Fibroblast of lung (primary cell): Measurements from ENCODE around the gene UNKL. TPM values are rescaled to one million over a fixed set of nuclear protein-coding genes. Genes with fewer than 3 reads are reported as not detected.

Experiments used
- DNase-seq, 2 donors: peaks; one replicate each; pipeline versions ENCODE4 v3.0.0 to v3.0.0-alpha.2; 2010; ENCODE audit warnings: low read depth in 2 of 2
- H2AFZ ChIP-seq: 2 replicates; pipeline ENCODE4 v1.5.1; 2012; ENCODE audit warnings: low read length, control low read depth, inconsistent platforms
- H3K27ac ChIP-seq: 2 replicates; pipeline ENCODE4 v1.5.1; 2011; ENCODE audit warnings: low read length, control low read depth; ENCODE audit not compliant: insufficient read depth
- H3K27me3 ChIP-seq: 2 replicates; pipeline ENCODE4 v1.5.1; 2011; ENCODE audit warnings: mild to moderate bottlenecking, low read length; ENCODE audit not compliant: control insufficient read depth, insufficient read depth
- H3K36me3 ChIP-seq: 2 replicates; pipeline ENCODE4 v1.5.1; 2011; ENCODE audit warnings: low read length; ENCODE audit not compliant: control insufficient read depth, insufficient read depth
- H3K4me1 ChIP-seq: 2 replicates; pipeline ENCODE4 v1.5.1; 2011; ENCODE audit warnings: low read length; ENCODE audit not compliant: control insufficient read depth, insufficient read depth; ENCODE audit errors: extremely low read depth
- H3K4me2 ChIP-seq: 2 replicates; pipeline ENCODE4 v1.5.1; 2011; ENCODE audit warnings: low read length, control low read depth; ENCODE audit not compliant: insufficient read depth; ENCODE audit errors: extremely low read depth
- H3K4me3 ChIP-seq, 4 experiments: fragments of 200-600 bp in 1 of 4; sonication (generic) in 1 of 4; replicated peaks in 1 of 4; 2 replicates each; pipeline ENCODE4 v1.5.1; 2011 to 2016; ENCODE audit warnings: low read length in 4 of 4, low read depth in 3 of 4, mild to moderate bottlenecking in 3 of 4, control low read depth in 2 of 4, inconsistent platforms in 1 of 4, mixed read lengths in 1 of 4; ENCODE audit not compliant: insufficient read depth in 1 of 4; ENCODE audit errors: control extremely low read depth in 1 of 4
- H3K79me2 ChIP-seq: 2 replicates; pipeline ENCODE4 v1.5.1; 2012; ENCODE audit warnings: mild to moderate bottlenecking, low read length, inconsistent platforms; ENCODE audit not compliant: control insufficient read depth, insufficient read depth
- H3K9ac ChIP-seq: 2 replicates; pipeline ENCODE4 v1.5.1; 2011; ENCODE audit warnings: mild to moderate bottlenecking, low read length, control low read depth; ENCODE audit not compliant: insufficient read depth
- H3K9me3 ChIP-seq: 2 replicates; pipeline ENCODE4 v1.5.1; 2012; ENCODE audit warnings: low read depth, low read length; ENCODE audit not compliant: control insufficient read depth, insufficient read depth
- H4K20me1 ChIP-seq: 2 replicates; pipeline ENCODE4 v1.5.1; 2011; ENCODE audit warnings: low read length; ENCODE audit not compliant: control insufficient read depth, insufficient read depth; ENCODE audit errors: extremely low read depth
- EZH2 ChIP-seq: IDR thresholded peaks from 2 replicates; pipeline ENCODE4 v1.5.1; 2012; ENCODE audit warnings: low read length, control low read depth, mild to moderate bottlenecking; ENCODE audit errors: missing control alignments
- polyA plus RNA-seq, 2 donors: library from polyadenylated mRNA; depleted of rRNA in 1 of 2; stranded (reverse) in 1 of 2; unstranded in 1 of 2; fragments of >200 nt; gene quantifications; 2 replicates each; pipeline ENCODE4 v1.2.1, GENCODE V29; 2011 to 2012; ENCODE audit warnings: missing spikeins in 1 of 2
- total RNA-seq: library from RNA; depleted of rRNA; stranded (reverse); fragments of >200 nt; gene quantifications from 2 replicates; pipeline ENCODE4 v1.2.1, GENCODE V29; 2014
- TF ChIP-seq, protein P1 (sequence below), 2 donors: IDR thresholded peaks in 1 of 2; conservative IDR thresholded peaks in 1 of 2; 1 replicate in 1 of 2; 2 replicates in 1 of 2; pipeline ENCODE4 v1.5.1; 2011 to 2012; ENCODE audit warnings: low read length in 2 of 2, control low read depth in 1 of 2, inconsistent platforms in 1 of 2, low read depth in 1 of 2, mild to moderate bottlenecking in 1 of 2

Gene UNKL
- total and polyA plus RNA-seq, 2 donors (not counting 1 experiment from before 2014, with no cell fraction given) = 4.3 to 6.3 TPM

- H3K9ac ChIP-seq = no peak overlapping the region
- no peaks in the 10 kb centered on the region for H3K9me3 ChIP-seq
- TF ChIP-seq EZH2 = no peak
- no peaks in the 10 kb centered on the region for H3K4me1 ChIP-seq
- H3K4me3 ChIP-seq = no peak overlapping the region
- no peak overlapping the region for H3K27ac ChIP-seq
- no peak overlapping the region for H2AFZ ChIP-seq
- H3K4me2 ChIP-seq = no peak overlapping the region
- H3K36me3 ChIP-seq = peaks cover 21% of the 10 kb centered on the region
- no peaks in the 10 kb centered on the region for H4K20me1 ChIP-seq
- no peaks in the 10 kb centered on the region for H3K27me3 ChIP-seq
- DNase-seq = no peak
- no peaks in the 10 kb centered on the region for H3K79me2 ChIP-seq
Measured at GRCh38 chr16:1325261-1325660, 89.2 kb downstream of the UNKL start.

- DNase-seq = no peak
Measured at GRCh38 chr16:1324286-1324826, 90.1 kb downstream of the UNKL start.

GRCh38 chr16:1323296-1324239 lies 90.9 kb downstream of the UNKL start:
- Histone ChIP-seq H3K4me2 (no peak overlapping the region), H3K27ac (peak overlapping the region; percentile 44), H3K27me3 (no peaks in the 10 kb centered on the region), H3K9me3 (no peaks in the 10 kb centered on the region), H3K4me3 (no peak overlapping the region), H3K4me1 (no peaks in the 10 kb centered on the region), H3K9ac (no peak overlapping the region), H3K79me2 (peaks cover 8% of the 10 kb centered on the region), H3K36me3 (peaks cover 34% of the 10 kb centered on the region), H2AFZ (no peak overlapping the region), H4K20me1 (no peaks in the 10 kb centered on the region)
- no peak for DNase-seq
- TF ChIP-seq, protein P1, sequence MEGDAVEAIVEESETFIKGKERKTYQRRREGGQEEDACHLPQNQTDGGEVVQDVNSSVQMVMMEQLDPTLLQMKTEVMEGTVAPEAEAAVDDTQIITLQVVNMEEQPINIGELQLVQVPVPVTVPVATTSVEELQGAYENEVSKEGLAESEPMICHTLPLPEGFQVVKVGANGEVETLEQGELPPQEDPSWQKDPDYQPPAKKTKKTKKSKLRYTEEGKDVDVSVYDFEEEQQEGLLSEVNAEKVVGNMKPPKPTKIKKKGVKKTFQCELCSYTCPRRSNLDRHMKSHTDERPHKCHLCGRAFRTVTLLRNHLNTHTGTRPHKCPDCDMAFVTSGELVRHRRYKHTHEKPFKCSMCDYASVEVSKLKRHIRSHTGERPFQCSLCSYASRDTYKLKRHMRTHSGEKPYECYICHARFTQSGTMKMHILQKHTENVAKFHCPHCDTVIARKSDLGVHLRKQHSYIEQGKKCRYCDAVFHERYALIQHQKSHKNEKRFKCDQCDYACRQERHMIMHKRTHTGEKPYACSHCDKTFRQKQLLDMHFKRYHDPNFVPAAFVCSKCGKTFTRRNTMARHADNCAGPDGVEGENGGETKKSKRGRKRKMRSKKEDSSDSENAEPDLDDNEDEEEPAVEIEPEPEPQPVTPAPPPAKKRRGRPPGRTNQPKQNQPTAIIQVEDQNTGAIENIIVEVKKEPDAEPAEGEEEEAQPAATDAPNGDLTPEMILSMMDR (conservative IDR thresholded peaks at IDR 0.05 in 1 of 2, IDR thresholded peaks at IDR 0.05 in 1 of 2; ENCODE audit: low read depth in 1 of 2, low read length in 2 of 2) = no peak
- no peak for TF ChIP-seq EZH2

More at GRCh38 chr16:1324286-1324826, 90.1 kb downstream of the UNKL start:
- no peak overlapping the region for H3K4me2 ChIP-seq
- H3K36me3 ChIP-seq = peaks cover 30% of the 10 kb centered on the region
- H3K4me1 ChIP-seq = no peaks in the 10 kb centered on the region
- TF ChIP-seq, protein P1 (conservative IDR thresholded peaks at IDR 0.05 in 1 of 2, IDR thresholded peaks at IDR 0.05 in 1 of 2; ENCODE audit: low read depth in 1 of 2, low read length in 2 of 2) = no peak
- TF ChIP-seq EZH2 = no peak
- no peak overlapping the region for H3K27ac ChIP-seq
- H3K9ac ChIP-seq = no peak overlapping the region
- no peaks in the 10 kb centered on the region for H3K9me3 ChIP-seq
- no peaks in the 10 kb centered on the region for H4K20me1 ChIP-seq
- H2AFZ ChIP-seq = no peak overlapping the region
- peaks cover 4% of the 10 kb centered on the region for H3K79me2 ChIP-seq
- H3K27me3 ChIP-seq = no peaks in the 10 kb centered on the region
- H3K4me3 ChIP-seq = no peak overlapping the region
